Endodermal cell (in vitro differentiated cells): ENCODE data around the gene ZFAND6. TPM values are rescaled to one million over a fixed set of nuclear protein-coding genes. Genes with fewer than 3 reads are reported as not detected.

Experiments
- DNase-seq: peaks from one replicate; pipeline ENCODE4 v3.0.0-alpha.2; 2017
- H3K27ac ChIP-seq: 2 replicates; pipeline ENCODE4 v1.5.1; 2013; ENCODE audit warnings: mild to moderate bottlenecking, low read depth, low read length, moderate library complexity
- H3K27me3 ChIP-seq: 2 replicates; pipeline ENCODE4 v1.6.1; 2013; ENCODE audit warnings: mild to moderate bottlenecking, low read length, moderate library complexity; ENCODE audit not compliant: insufficient read depth, control insufficient read depth, poor library complexity, severe bottlenecking
- H3K36me3 ChIP-seq: 2 replicates; pipeline ENCODE4 v1.7.0; 2013; ENCODE audit warnings: mild to moderate bottlenecking, low read length, moderate library complexity; ENCODE audit not compliant: control insufficient read depth, insufficient read depth
- H3K4me1 ChIP-seq: one replicate; pipeline ENCODE4 v1.7.0; 2013; ENCODE audit warnings: low read length; ENCODE audit not compliant: control insufficient read depth, insufficient read depth
- H3K4me3 ChIP-seq: 2 replicates; pipeline ENCODE4 v1.5.1; 2013; ENCODE audit warnings: mild to moderate bottlenecking, low read length, moderate library complexity
- H3K9ac ChIP-seq: 2 replicates; pipeline ENCODE4 v1.6.1; 2013; ENCODE audit warnings: mild to moderate bottlenecking, low read length, moderate library complexity; ENCODE audit not compliant: poor library complexity, severe bottlenecking; ENCODE audit errors: extremely low read depth
- H3K9me3 ChIP-seq: 2 replicates; pipeline ENCODE4 v1.6.1; 2013; ENCODE audit warnings: mild to moderate bottlenecking, low read length, moderate library complexity; ENCODE audit not compliant: control insufficient read depth
- H3K27ac Mint-ChIP-seq: 2 replicates; pipeline ENCODE4 v1.8.0; 2020; ENCODE audit warnings: mixed read lengths
- H3K27me3 Mint-ChIP-seq: 2 replicates; pipeline ENCODE4 v1.8.0; 2021; ENCODE audit warnings: mild to moderate bottlenecking, mixed read lengths; ENCODE audit not compliant: insufficient read depth
- H3K36me3 Mint-ChIP-seq: 2 replicates; pipeline ENCODE4 v1.8.0; 2020; ENCODE audit warnings: low read depth, mixed read lengths
- H3K4me1 Mint-ChIP-seq: 2 replicates; pipeline ENCODE4 v1.8.0; 2020; ENCODE audit warnings: mixed read lengths
- H3K4me3 Mint-ChIP-seq: 2 replicates; pipeline ENCODE4 v1.8.0; 2020; ENCODE audit warnings: mild to moderate bottlenecking, moderate library complexity, mixed read lengths
- H3K9me3 Mint-ChIP-seq: 2 replicates; pipeline ENCODE4 v1.8.0; 2020; ENCODE audit warnings: mild to moderate bottlenecking, mixed read lengths
- CTCF ChIP-seq: fragments of 200-600 bp; sonication (generic); conservative IDR thresholded peaks from 2 replicates; pipeline ENCODE4 v1.5.0; 2021; ENCODE audit warnings: antibody characterized with exemption, mild to moderate bottlenecking
- WGBS, 2 experiments: methylation state at CpG; one replicate each; pipeline versions ENCODE4 v1.1.5 to v1.1.7; 2013; ENCODE audit warnings: missing lambda C conversion rate in 2 of 2, mixed read lengths in 1 of 2; ENCODE audit not compliant: insufficient coverage in 1 of 2, insufficient read length in 1 of 2; 5-methylcytosine and 5-hydroxymethylcytosine counted together
- total RNA-seq, 2 donors: library from RNA; stranded (reverse); fragmentation: NEBNext Ultra II Directional in 1 of 2; extraction: Animal tissue kit (Norgen Biotek cat#: 25700) in 1 of 2; gene quantifications; 2 replicates in 1 of 2; 3 replicates in 1 of 2; pipeline ENCODE4 v1.2.1, GENCODE V29; 2021

ZFAND6 gene
- total RNA-seq, 2 donors from 2014 or later: 84.5 to 86.2 TPM

GRCh38 chr15:80066912-80067311, 7.4 kb downstream of the ZFAND6 start:
- Mint-ChIP-seq H3K9me3 (no peaks in the 10 kb centered on the region), H3K4me1 (peaks cover 39% of the 10 kb centered on the region), H3K36me3 (peaks cover 2% of the 10 kb centered on the region), H3K27me3 (no peaks in the 10 kb centered on the region), H3K4me3 (no peak overlapping the region), H3K27ac (peak overlapping the region; percentile 35)
- Histone ChIP-seq H3K9ac (no peak overlapping the region), H3K27me3 (no peaks in the 10 kb centered on the region), H3K4me3 (no peak overlapping the region), H3K9me3 (no peaks in the 10 kb centered on the region), H3K4me1 (no peaks in the 10 kb centered on the region), H3K36me3 (no peaks in the 10 kb centered on the region), H3K27ac (no peak overlapping the region)
- DNase-seq: no peak
- TF ChIP-seq CTCF: no peak

GRCh38 chr15:80068578-80068977, 9.1 kb downstream of the ZFAND6 start:
- peaks cover 2% of the 10 kb centered on the region for H3K36me3 Mint-ChIP-seq
- no peaks in the 10 kb centered on the region for H3K4me1 ChIP-seq

GRCh38 chr15:80070840-80071239, 11.4 kb downstream of the ZFAND6 start:
- H3K4me3 Mint-ChIP-seq: no peak overlapping the region
- DNase-seq: no peak
- peaks cover 2% of the 10 kb centered on the region for H3K36me3 Mint-ChIP-seq
- Histone ChIP-seq H3K4me1 (no peaks in the 10 kb centered on the region), H3K9me3 (no peaks in the 10 kb centered on the region), H3K27ac (peak overlapping the region; percentile 21), H3K27me3 (no peaks in the 10 kb centered on the region), H3K36me3 (no peaks in the 10 kb centered on the region), H3K4me3 (no peak overlapping the region), H3K9ac (no peak overlapping the region)
- TF ChIP-seq CTCF: no peak
- peaks cover 53% of the 10 kb centered on the region for H3K4me1 Mint-ChIP-seq
- H3K9me3 Mint-ChIP-seq: no peaks in the 10 kb centered on the region
- H3K27ac Mint-ChIP-seq: no peak overlapping the region
- H3K27me3 Mint-ChIP-seq: no peaks in the 10 kb centered on the region

More at GRCh38 chr15:80068578-80068977, 9.1 kb downstream of the ZFAND6 start:
- H3K9me3 ChIP-seq: no peaks in the 10 kb centered on the region
- H3K36me3 ChIP-seq: no peaks in the 10 kb centered on the region
- H3K27ac ChIP-seq: no peak overlapping the region
- no peak for TF ChIP-seq CTCF
- H3K27me3 Mint-ChIP-seq: no peaks in the 10 kb centered on the region
- H3K9ac ChIP-seq: no peak overlapping the region
- H3K4me3 ChIP-seq: no peak overlapping the region
- no peak overlapping the region for H3K27ac Mint-ChIP-seq
- H3K9me3 Mint-ChIP-seq: no peaks in the 10 kb centered on the region
- 94 to 96% methylated on average over 11 of the region's 11 CpGs for WGBS, 2 experiments
- no peaks in the 10 kb centered on the region for H3K27me3 ChIP-seq
- no peak for DNase-seq
- H3K4me3 Mint-ChIP-seq: no peak overlapping the region
- peaks cover 41% of the 10 kb centered on the region for H3K4me1 Mint-ChIP-seq
